Measurements from ENCODE around the gene MARCHF10.

- TF ChIP-seq CTCF (IDR thresholded peaks at IDR 0.05) (no peak), EZH2 (IDR thresholded peaks at IDR 0.05) (no peak), EZH2phosphoT487 (IDR thresholded peaks at IDR 0.05) (no peak)
Observed at GRCh38 chr17:62712171-62712581, 95.9 kb downstream of the MARCHF10 start.

Measured in neural progenitor cell (in vitro differentiated cells).